Measurements from ENCODE around the gene PRKAG2.

PRKAG2 gene

DNA sequence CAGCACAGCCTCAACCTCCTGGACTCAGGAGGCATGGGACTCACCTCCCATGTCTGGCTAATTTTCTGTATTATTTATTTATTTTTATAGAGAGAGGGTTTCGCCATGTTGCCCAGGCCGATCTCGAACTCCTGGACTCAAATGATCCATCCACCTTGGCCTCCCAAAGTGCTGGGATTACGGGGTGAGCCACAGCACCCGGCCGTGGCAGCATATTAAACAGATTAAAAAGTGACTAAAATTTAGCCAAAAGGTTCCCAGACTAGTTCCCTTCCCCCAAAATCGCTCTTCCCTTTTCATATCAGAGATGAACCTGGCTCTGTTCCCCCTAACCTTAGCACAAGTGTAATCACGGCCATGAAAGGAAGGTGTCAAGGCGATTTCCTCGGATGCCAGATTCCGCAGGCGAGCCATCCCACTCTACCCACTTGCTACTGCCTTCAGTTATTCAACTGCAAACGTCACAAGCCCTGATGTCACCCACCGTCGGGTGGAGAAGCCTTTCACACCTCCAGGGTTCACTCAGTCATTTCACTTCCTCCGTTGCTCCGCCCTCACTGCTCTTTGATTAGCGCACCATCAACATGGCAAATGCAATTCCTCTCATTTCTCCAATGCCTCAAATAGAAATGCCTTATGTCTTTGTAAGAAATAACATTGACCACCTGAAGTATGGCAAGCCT lies 252.5 kb downstream of the PRKAG2 start:
- no peak overlapping the region for H3K9ac ChIP-seq (ENCODE audit: low read length)
- no peak overlapping the region for H4K8ac ChIP-seq (ENCODE audit: low read depth, low read length)
- no peak overlapping the region for H3K4me2 ChIP-seq (ENCODE audit: low read length)
- no peak overlapping the region for H4K12ac ChIP-seq (ENCODE audit: low read depth, low read length)
- H2AK5ac ChIP-seq (ENCODE audit: low read length): no peak overlapping the region
- H2BK120ac ChIP-seq (ENCODE audit: insufficient read depth, low read length, poor library complexity): no peak overlapping the region
- H3K9me3 ChIP-seq (ENCODE audit: insufficient read depth, low read depth, low read length): no peaks in the 10 kb centered on the region
- H3K4me1 ChIP-seq (ENCODE audit: control insufficient read depth in 1 of 2, insufficient read depth in 2 of 2, low read length in 2 of 2): peaks cover 3 to 4% of the 10 kb centered on the region in 2 experiments
- H3K27me3 ChIP-seq (ENCODE audit: insufficient read depth, low read length): no peaks in the 10 kb centered on the region
- H2BK12ac ChIP-seq (ENCODE audit: low read length): no peak overlapping the region
- DNase-seq: peak in 1 of 2 donors; percentile 74
- no peak overlapping the region for H3K4ac ChIP-seq (ENCODE audit: low read depth, low read length)
- no peak overlapping the region for H3K23ac ChIP-seq (ENCODE audit: low read length)
- no peak overlapping the region for H3K18ac ChIP-seq (ENCODE audit: low read length)
- H3K4me3 ChIP-seq (ENCODE audit: low read depth, low read length): no peak overlapping the region
- no CpG with 5 or more reads among the region's 18 CpGs for WGBS (ENCODE audit: extremely low coverage, insufficient coverage, insufficient read length)
- H3K27ac ChIP-seq (ENCODE audit: low read depth, low read length): no peak overlapping the region
- H3K14ac ChIP-seq (ENCODE audit: low read length): no peak overlapping the region
- H3K79me2 ChIP-seq (ENCODE audit: control insufficient read depth, insufficient read depth, low read length, poor library complexity): no peaks in the 10 kb centered on the region
- H2AFZ ChIP-seq (ENCODE audit: insufficient read depth, low read length, poor library complexity): no peak overlapping the region
- H4K91ac ChIP-seq (ENCODE audit: low read depth, low read length): no peak overlapping the region
- no peak overlapping the region for H2BK5ac ChIP-seq (ENCODE audit: low read depth, low read length, poor library complexity)
- H3K79me1 ChIP-seq (ENCODE audit: low read length): no peaks in the 10 kb centered on the region
- no peaks in the 10 kb centered on the region for H3K36me3 ChIP-seq (ENCODE audit: control insufficient read depth in 1 of 2, insufficient read depth in 2 of 2, low read length in 2 of 2)

DNA sequence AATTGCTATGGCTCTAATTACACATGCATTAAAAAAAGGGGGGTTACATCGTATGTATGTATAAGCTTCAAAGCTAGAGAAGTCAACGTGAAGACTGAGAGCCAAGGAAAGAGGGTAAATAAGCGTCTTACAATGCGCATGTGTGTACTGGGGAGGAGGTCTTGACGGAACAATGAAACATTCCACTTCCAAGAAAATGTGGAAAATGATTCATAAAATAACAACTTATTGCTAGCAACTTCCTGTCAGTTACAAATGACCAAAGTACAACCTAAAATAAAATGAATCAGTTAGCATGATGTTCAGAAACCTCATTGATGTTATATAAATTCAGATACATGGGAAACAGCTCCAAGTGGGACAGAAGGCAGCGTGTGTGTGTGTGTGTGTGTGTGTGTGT lies 253.1 kb downstream of the PRKAG2 start:
- H3K79me1 ChIP-seq (ENCODE audit: low read length): no peaks in the 10 kb centered on the region
- WGBS (ENCODE audit: extremely low coverage, insufficient coverage, insufficient read length): no CpG with 5 or more reads among the region's 6 CpGs
- H4K91ac ChIP-seq (ENCODE audit: low read depth, low read length): no peak overlapping the region
- H3K18ac ChIP-seq (ENCODE audit: low read length): no peak overlapping the region
- H4K12ac ChIP-seq (ENCODE audit: low read depth, low read length): no peak overlapping the region
- H2BK120ac ChIP-seq (ENCODE audit: insufficient read depth, low read length, poor library complexity): no peak overlapping the region
- H3K4me1 ChIP-seq (ENCODE audit: control insufficient read depth in 1 of 2, insufficient read depth in 2 of 2, low read length in 2 of 2): peaks cover 2% of the 10 kb centered on the region in 2 experiments
- H2AFZ ChIP-seq (ENCODE audit: insufficient read depth, low read length, poor library complexity): no peak overlapping the region
- no peaks in the 10 kb centered on the region for H3K36me3 ChIP-seq (ENCODE audit: control insufficient read depth in 1 of 2, insufficient read depth in 2 of 2, low read length in 2 of 2)
- no peak overlapping the region for H3K4ac ChIP-seq (ENCODE audit: low read depth, low read length)
- peak in 1 of 2 donors; percentile 62 for DNase-seq
- no peak overlapping the region for H2BK5ac ChIP-seq (ENCODE audit: low read depth, low read length, poor library complexity)
- no peak overlapping the region for H3K23ac ChIP-seq (ENCODE audit: low read length)
- no peaks in the 10 kb centered on the region for H3K27me3 ChIP-seq (ENCODE audit: insufficient read depth, low read length)
- H2AK5ac ChIP-seq (ENCODE audit: low read length): no peak overlapping the region
- no peak overlapping the region for H3K4me2 ChIP-seq (ENCODE audit: low read length)
- H3K9me3 ChIP-seq (ENCODE audit: insufficient read depth, low read depth, low read length): no peaks in the 10 kb centered on the region
- H2BK12ac ChIP-seq (ENCODE audit: low read length): no peak overlapping the region
- H3K4me3 ChIP-seq (ENCODE audit: low read depth, low read length): no peak overlapping the region
- H3K79me2 ChIP-seq (ENCODE audit: control insufficient read depth, insufficient read depth, low read length, poor library complexity): no peaks in the 10 kb centered on the region
- no peak overlapping the region for H3K14ac ChIP-seq (ENCODE audit: low read length)
- H3K27ac ChIP-seq (ENCODE audit: low read depth, low read length): no peak overlapping the region
- no peak overlapping the region for H4K8ac ChIP-seq (ENCODE audit: low read depth, low read length)
- no peak overlapping the region for H3K9ac ChIP-seq (ENCODE audit: low read length)

DNA sequence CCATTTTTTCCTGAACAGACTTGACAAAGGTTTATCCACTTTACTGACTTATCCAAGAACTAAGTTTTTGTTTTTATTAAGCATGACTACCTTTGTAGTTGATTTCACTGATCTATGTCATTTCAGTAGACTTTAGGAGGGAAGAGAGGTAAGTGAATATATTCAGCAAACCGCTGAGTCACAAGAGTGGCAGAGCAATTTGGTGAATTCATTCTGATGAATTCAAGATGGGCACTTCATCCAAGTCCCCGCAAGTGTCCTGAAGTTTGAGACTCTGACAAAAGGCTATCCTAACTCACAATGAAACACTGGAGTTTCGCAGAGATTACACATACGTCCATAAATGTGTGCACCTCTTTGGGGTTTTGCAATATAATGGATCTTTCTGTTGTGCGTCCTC lies 255.0 kb downstream of the PRKAG2 start:
- Histone ChIP-seq H2AFZ (ENCODE audit: insufficient read depth, low read length, poor library complexity) (no peak overlapping the region), H3K9ac (ENCODE audit: low read length) (no peak overlapping the region), H3K4ac (ENCODE audit: low read depth, low read length) (no peak overlapping the region), H3K79me1 (ENCODE audit: low read length) (no peaks in the 10 kb centered on the region), H3K36me3 (ENCODE audit: control insufficient read depth in 1 of 2, insufficient read depth in 2 of 2, low read length in 2 of 2) (no peaks in the 10 kb centered on the region), H3K4me3 (ENCODE audit: low read depth, low read length) (no peak overlapping the region), H3K4me1 (ENCODE audit: control insufficient read depth in 1 of 2, insufficient read depth in 2 of 2, low read length in 2 of 2) (no peaks in the 10 kb centered on the region), H3K4me2 (ENCODE audit: low read length) (no peak overlapping the region), H3K9me3 (ENCODE audit: insufficient read depth, low read depth, low read length) (no peaks in the 10 kb centered on the region), H3K79me2 (ENCODE audit: control insufficient read depth, insufficient read depth, low read length, poor library complexity) (no peaks in the 10 kb centered on the region), H3K27ac (ENCODE audit: low read depth, low read length) (no peak overlapping the region), H3K23ac (ENCODE audit: low read length) (no peak overlapping the region), H3K14ac (ENCODE audit: low read length) (no peak overlapping the region), H4K91ac (ENCODE audit: low read depth, low read length) (no peak overlapping the region), H3K27me3 (ENCODE audit: insufficient read depth, low read length) (no peaks in the 10 kb centered on the region), H3K18ac (ENCODE audit: low read length) (no peak overlapping the region), H4K12ac (ENCODE audit: low read depth, low read length) (no peak overlapping the region), H2BK12ac (ENCODE audit: low read length) (no peak overlapping the region), H4K8ac (ENCODE audit: low read depth, low read length) (no peak overlapping the region), H2BK5ac (ENCODE audit: low read depth, low read length, poor library complexity) (no peak overlapping the region), H2AK5ac (ENCODE audit: low read length) (no peak overlapping the region), H2BK120ac (ENCODE audit: insufficient read depth, low read length, poor library complexity) (no peak overlapping the region)
- DNase-seq: no peak
- WGBS (ENCODE audit: extremely low coverage, insufficient coverage, insufficient read length): no CpG with 5 or more reads among the region's 5 CpGs

DNA sequence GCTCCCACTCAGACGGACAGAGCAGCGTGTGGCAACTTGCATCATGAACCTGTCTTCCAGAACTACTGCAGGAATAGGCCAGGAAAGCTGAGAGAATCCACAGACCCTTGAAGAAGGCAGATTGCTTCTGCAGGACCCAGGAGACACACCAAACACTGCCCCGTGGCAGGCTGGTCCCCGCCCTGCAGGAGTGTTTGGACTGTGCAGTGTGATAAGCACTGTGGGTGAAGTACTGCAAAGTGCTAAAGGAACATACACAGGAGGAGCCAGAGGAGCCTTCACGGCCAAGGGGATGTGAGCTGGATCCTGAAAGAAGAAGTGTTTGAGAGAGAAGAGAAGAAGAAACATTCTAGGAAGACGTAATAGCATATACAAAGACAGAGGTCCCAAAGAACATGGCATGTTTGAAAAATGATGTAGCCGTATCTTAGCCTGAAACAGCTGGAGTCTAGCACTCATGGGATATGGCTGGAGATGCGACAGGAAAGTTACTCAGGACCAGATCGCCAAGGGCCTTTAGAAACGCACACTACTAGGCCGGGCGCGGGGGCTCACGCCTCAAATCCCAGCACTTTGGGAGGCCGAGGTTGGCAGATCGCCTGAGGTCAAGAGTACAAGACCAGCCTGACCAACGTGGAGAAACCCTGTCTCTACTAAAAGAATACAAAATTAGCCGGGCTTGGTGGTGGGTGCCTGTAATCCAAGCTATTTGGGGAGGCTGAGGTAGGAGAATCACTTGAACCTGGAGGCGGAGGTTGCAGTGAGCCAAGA lies 260.3 kb downstream of the PRKAG2 start:
- no peak overlapping the region for H4K12ac ChIP-seq (ENCODE audit: low read depth, low read length)
- no peaks in the 10 kb centered on the region for H3K79me1 ChIP-seq (ENCODE audit: low read length)
- no peak overlapping the region for H2BK5ac ChIP-seq (ENCODE audit: low read depth, low read length, poor library complexity)
- no peak overlapping the region for H3K14ac ChIP-seq (ENCODE audit: low read length)
- no peak overlapping the region for H2BK12ac ChIP-seq (ENCODE audit: low read length)
- no peak overlapping the region for H3K9ac ChIP-seq (ENCODE audit: low read length)
- no peak overlapping the region for H4K91ac ChIP-seq (ENCODE audit: low read depth, low read length)
- no peak overlapping the region for H3K23ac ChIP-seq (ENCODE audit: low read length)
- no peak overlapping the region for H3K4me3 ChIP-seq (ENCODE audit: low read depth, low read length)
- H3K36me3 ChIP-seq (ENCODE audit: control insufficient read depth in 1 of 2, insufficient read depth in 2 of 2, low read length in 2 of 2): no peaks in the 10 kb centered on the region
- H3K4me2 ChIP-seq (ENCODE audit: low read length): no peak overlapping the region
- no peaks in the 10 kb centered on the region for H3K4me1 ChIP-seq (ENCODE audit: control insufficient read depth in 1 of 2, insufficient read depth in 2 of 2, low read length in 2 of 2)
- no peaks in the 10 kb centered on the region for H3K79me2 ChIP-seq (ENCODE audit: control insufficient read depth, insufficient read depth, low read length, poor library complexity)
- WGBS (ENCODE audit: extremely low coverage, insufficient coverage, insufficient read length): no CpG with 5 or more reads among the region's 19 CpGs
- H2AFZ ChIP-seq (ENCODE audit: insufficient read depth, low read length, poor library complexity): no peak overlapping the region
- no peak overlapping the region for H3K27ac ChIP-seq (ENCODE audit: low read depth, low read length)
- peaks cover 2% of the 10 kb centered on the region for H3K9me3 ChIP-seq (ENCODE audit: insufficient read depth, low read depth, low read length)
- H2AK5ac ChIP-seq (ENCODE audit: low read length): no peak overlapping the region
- no peak overlapping the region for H4K8ac ChIP-seq (ENCODE audit: low read depth, low read length)
- H3K27me3 ChIP-seq (ENCODE audit: insufficient read depth, low read length): no peaks in the 10 kb centered on the region
- no peak overlapping the region for H3K18ac ChIP-seq (ENCODE audit: low read length)
- H3K4ac ChIP-seq (ENCODE audit: low read depth, low read length): no peak overlapping the region
- no peak for DNase-seq
- no peak overlapping the region for H2BK120ac ChIP-seq (ENCODE audit: insufficient read depth, low read length, poor library complexity)

Measured in trophoblast cell (in vitro differentiated cells and primary cell).